DMS53 treated with DMSO at 0.1 percent for 48 hours (cell line): ENCODE data around the gene FOXL1.

ENCODE experiments used
- DNase-seq: peaks from one replicate; lab custom pipeline; 2025; ENCODE audit not compliant: unreplicated experiment; lab: John Stamatoyannopoulos, UW

FOXL1 gene

GRCh38 chr16:86628614-86629013 is 50.3 kb downstream of the FOXL1 start:
- DNase-seq, result no peak

GRCh38 chr16:86630471-86630870 is 52.1 kb downstream of the FOXL1 start:
- no peak for DNase-seq

GRCh38 chr16:86631444-86631843 is 53.1 kb downstream of the FOXL1 start:
- DNase-seq, result no peak
